ENCODE results near the gene NEO1.

DNA sequence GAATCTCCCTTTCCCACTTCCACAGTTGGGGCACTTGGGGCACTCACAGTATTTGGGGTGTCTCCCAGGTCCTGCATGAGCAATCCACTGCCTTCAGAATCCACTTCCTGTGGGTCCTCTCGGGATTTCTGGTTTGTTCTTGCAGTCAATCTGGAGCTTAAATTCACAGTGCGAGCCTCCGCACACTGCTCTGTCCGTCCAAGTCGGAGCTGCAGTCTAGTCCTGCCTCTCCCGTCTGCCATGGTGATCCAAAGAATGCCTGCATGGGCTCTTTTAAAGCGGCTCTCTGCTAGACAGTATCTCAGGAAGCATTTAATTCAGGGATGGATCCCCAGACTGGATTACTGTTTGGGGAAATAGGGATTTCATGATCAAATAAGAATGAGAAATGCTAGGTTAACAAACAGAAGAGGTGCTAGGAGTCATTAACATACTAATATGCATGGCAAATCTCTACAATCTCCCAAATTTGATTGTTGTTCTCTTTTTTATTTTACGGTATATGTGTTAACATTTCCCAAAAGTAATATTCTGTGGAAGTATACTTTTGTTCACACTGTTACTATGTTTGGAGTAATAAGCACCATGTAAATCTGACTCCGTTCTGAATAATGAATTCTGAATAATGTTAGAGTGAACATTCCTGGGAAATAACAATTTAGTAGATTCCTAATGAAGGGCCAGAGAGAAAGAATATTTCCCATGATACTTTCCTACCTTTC, 174.0 kb downstream of the NEO1 start:
- TF ChIP-seq, protein P1, sequence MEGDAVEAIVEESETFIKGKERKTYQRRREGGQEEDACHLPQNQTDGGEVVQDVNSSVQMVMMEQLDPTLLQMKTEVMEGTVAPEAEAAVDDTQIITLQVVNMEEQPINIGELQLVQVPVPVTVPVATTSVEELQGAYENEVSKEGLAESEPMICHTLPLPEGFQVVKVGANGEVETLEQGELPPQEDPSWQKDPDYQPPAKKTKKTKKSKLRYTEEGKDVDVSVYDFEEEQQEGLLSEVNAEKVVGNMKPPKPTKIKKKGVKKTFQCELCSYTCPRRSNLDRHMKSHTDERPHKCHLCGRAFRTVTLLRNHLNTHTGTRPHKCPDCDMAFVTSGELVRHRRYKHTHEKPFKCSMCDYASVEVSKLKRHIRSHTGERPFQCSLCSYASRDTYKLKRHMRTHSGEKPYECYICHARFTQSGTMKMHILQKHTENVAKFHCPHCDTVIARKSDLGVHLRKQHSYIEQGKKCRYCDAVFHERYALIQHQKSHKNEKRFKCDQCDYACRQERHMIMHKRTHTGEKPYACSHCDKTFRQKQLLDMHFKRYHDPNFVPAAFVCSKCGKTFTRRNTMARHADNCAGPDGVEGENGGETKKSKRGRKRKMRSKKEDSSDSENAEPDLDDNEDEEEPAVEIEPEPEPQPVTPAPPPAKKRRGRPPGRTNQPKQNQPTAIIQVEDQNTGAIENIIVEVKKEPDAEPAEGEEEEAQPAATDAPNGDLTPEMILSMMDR (IDR thresholded peaks at IDR 0.05; ENCODE audit: low read depth, low read length, poor library complexity, severe bottlenecking): no peak
- TF ChIP-seq EZH2phosphoT487 (IDR thresholded peaks at IDR 0.05; ENCODE audit: borderline replicate concordance, low read length): no peak
